Upper lobe of right lung (tissue), 1 donor: ENCODE results near the gene CORO2A. TPM values are rescaled to one million over a fixed set of nuclear protein-coding genes. Genes with fewer than 3 reads are reported as not detected.
"Not testable (repeated sequence)": the region's sequence is repeated elsewhere in the genome, so short reads cannot be mapped to it uniquely, and the experiment has no call there.

ENCODE experiments used
- ATAC-seq: fragments of 200-7000 bp; cut with Tn5 transposase; one replicate; pipeline ENCODE4 v1.9.1; 2020; ENCODE audit warnings: mild to moderate bottlenecking, moderate library complexity
- DNase-seq: peaks from one replicate; pipeline ENCODE4 v3.0.0-alpha.2; 2020
- H3K27ac ChIP-seq: fragments of 200-600 bp; one replicate; pipeline ENCODE4 v1.8.0; 2022
- H3K27me3 ChIP-seq: fragments of 200-600 bp; one replicate; pipeline ENCODE4 v1.8.0; 2022; ENCODE audit warnings: mild to moderate bottlenecking
- H3K36me3 ChIP-seq: fragments of 200-600 bp; one replicate; pipeline ENCODE4 v1.8.0; 2022
- H3K4me1 ChIP-seq: fragments of 200-600 bp; one replicate; pipeline ENCODE4 v1.8.0; 2022
- H3K4me3 ChIP-seq: fragments of 200-600 bp; one replicate; pipeline ENCODE4 v1.8.0; 2022; ENCODE audit warnings: mild to moderate bottlenecking
- H3K9me3 ChIP-seq: fragments of 200-600 bp; one replicate; pipeline ENCODE4 v1.8.0; 2022
- intact Hi-C: fragments of 100-400 bp; cut with DNase I; formaldehyde crosslinking; loops from one replicate; pipeline ENCODE4 v1.11.0; 2022
- total RNA-seq: library from RNA; stranded (reverse); fragmentation: NEBNext Ultra II Directional; extraction: Animal tissue kit (Norgen Biotek cat#: 25700); gene quantifications from one replicate; pipeline ENCODE4 v1.2.1, GENCODE V29; 2021
- TF ChIP-seq, protein P1 (sequence below): fragments of 200-600 bp; IDR thresholded peaks from one replicate; pipeline ENCODE4 v1.8.0; 2022; ENCODE audit warnings: antibody characterized with exemption
- donor health status: DM: no; HTN: yes; CAD: no; lungs with severe emphysema.

Gene CORO2A
- total RNA-seq, 1 donor from 2014 or later = 20.0 TPM

DNA sequence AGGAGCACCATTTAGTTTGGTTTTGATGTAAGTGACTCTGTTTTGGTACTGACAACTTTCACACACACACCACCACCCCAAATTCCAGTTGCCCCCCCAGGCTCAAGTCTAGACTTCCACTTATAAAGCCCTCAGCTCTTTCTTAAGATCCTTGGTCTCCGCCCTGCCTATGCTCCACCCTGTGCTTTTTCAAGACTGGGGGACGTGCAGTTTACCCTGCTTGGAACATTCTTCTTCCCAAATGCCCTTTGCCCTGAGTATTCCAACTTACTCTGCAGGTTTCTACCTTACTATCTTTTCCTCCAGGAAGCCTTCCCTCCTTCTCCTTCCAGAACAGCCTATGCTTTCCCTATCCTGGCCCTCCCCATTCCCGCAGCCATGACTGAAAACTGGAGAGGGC is 72.0 kb downstream of the CORO2A start:
- peak; percentile 41 for ATAC-seq
- peak overlapping the region; percentile 59 for H3K27ac ChIP-seq
- TF ChIP-seq, protein P1, sequence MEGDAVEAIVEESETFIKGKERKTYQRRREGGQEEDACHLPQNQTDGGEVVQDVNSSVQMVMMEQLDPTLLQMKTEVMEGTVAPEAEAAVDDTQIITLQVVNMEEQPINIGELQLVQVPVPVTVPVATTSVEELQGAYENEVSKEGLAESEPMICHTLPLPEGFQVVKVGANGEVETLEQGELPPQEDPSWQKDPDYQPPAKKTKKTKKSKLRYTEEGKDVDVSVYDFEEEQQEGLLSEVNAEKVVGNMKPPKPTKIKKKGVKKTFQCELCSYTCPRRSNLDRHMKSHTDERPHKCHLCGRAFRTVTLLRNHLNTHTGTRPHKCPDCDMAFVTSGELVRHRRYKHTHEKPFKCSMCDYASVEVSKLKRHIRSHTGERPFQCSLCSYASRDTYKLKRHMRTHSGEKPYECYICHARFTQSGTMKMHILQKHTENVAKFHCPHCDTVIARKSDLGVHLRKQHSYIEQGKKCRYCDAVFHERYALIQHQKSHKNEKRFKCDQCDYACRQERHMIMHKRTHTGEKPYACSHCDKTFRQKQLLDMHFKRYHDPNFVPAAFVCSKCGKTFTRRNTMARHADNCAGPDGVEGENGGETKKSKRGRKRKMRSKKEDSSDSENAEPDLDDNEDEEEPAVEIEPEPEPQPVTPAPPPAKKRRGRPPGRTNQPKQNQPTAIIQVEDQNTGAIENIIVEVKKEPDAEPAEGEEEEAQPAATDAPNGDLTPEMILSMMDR = no peak
- H3K27me3 ChIP-seq = no peaks in the 10 kb centered on the region
- H3K4me1 ChIP-seq = peaks cover 15% of the 10 kb centered on the region
- H3K9me3 ChIP-seq = no peaks in the 10 kb centered on the region
- no peak overlapping the region for H3K4me3 ChIP-seq
- no peak for DNase-seq
- H3K36me3 ChIP-seq = no peaks in the 10 kb centered on the region
- intact Hi-C loops = no loop called here

GRCh38 chr9:98118640-98119601 is 73.5 kb downstream of the CORO2A start, which contains the start of gene TRIM14:
Gene TRIM14, minus strand, starts transcription at chr9:98119222. Its CDS starts 34 bp downstream, at chr9:98119188.
- intact Hi-C loops = no loop called here
- DNase-seq (peak; percentile 93), ATAC-seq (peak; percentile 91)
- peaks cover 15% of the 10 kb centered on the region for H3K4me1 ChIP-seq
- H3K36me3 ChIP-seq = no peaks in the 10 kb centered on the region
- no peaks in the 10 kb centered on the region for H3K27me3 ChIP-seq
- H3K27ac ChIP-seq = peak within 1 kb of the TSS; percentile 84
- H3K4me3 ChIP-seq = peak within 1 kb of the TSS; percentile 86
- H3K9me3 ChIP-seq = no peaks in the 10 kb centered on the region
- TF ChIP-seq, protein P1 = peak; percentile 11

DNA sequence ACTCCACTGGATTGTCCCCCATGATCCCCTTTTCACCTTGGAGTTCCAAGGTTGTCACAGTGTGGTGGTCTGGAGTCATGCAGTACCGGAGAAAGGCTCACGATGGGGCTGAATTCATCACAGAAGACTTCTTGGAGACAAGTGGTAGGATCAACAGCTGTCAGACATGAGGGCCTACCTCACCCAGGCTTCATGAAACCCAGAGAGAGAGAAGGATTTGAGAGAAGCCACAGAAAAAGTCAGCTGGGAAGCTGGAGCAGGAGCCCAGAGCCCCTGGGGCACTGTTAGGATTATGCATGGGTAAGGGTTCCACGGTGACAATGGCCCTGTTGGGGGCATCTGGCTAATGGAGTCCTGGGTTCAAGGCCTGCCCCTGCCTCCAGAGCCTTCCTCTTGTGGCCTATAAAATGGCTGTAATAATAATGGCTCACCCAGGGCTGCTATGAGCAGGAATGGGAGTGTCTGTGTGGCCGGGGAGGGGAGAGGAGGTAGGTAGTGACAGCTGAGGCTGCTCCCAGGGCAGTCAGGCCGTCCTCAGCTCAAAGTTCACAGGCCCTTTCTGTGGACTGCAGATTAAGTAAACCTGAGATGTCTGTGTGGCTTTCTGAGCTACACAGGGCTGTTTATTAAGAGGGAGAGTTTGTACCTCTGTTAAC is 74.3 kb downstream of the CORO2A start:
- intact Hi-C loops = no loop called here
- no peak for DNase-seq
- Histone ChIP-seq H3K4me3 (peak overlapping the region; percentile 86), H3K36me3 (no peaks in the 10 kb centered on the region), H3K27me3 (no peaks in the 10 kb centered on the region), H3K9me3 (no peaks in the 10 kb centered on the region), H3K27ac (peak overlapping the region; percentile 84), H3K4me1 (peaks cover 15% of the 10 kb centered on the region)
- TF ChIP-seq, protein P1 = peak; percentile 23
- peak; percentile 47 for ATAC-seq

DNA sequence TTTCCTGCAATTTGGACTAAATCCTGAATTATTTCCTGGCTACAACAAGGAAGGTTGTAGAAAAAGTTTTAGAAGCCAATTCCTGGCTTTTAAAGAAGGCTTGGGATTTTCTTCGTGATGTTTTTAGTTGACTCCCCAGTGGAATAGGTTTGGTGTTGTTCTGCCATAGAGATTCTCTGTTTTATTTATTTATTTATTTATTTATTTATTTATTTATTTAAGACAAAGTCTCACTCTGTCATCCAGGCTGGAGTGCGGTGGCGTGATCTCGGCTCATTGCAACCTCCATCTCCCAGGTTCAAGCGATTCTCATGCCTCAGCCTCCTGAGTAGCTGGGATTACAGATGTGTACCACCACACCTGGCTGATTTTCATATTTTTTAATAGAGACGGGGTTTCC is 75.3 kb downstream of the CORO2A start:
- ATAC-seq, H3K27ac ChIP-seq, H3K36me3 ChIP-seq, H3K27me3 ChIP-seq, H3K9me3 ChIP-seq, intact Hi-C loops: not testable (repeated sequence)
- DNase-seq = peak; percentile 28
- peaks cover 15% of the 10 kb centered on the region for H3K4me1 ChIP-seq
- H3K4me3 ChIP-seq = peak overlapping the region; percentile 86

DNA sequence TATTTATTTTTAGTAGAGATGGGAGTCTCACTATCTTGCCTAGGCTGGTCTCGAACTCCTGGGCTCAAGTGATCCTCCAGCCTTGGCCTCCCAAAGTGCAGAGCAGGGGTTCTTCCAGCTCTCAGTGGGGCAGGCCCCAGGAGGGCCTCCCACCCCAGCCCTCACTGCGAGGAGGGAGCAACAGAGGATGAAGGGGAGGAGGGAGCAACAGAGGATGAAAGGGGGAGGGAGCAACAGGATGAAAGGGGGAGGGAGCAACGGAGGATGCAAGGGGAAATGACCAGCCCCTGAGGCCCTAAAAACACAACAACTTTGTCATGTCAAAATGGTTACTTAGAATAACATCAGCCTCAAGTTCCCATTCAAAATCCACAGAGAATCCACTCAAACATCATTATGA is 83.4 kb downstream of the CORO2A start:
- Histone ChIP-seq H3K4me3 (no peak overlapping the region), H3K27me3 (no peaks in the 10 kb centered on the region), H3K9me3 (no peaks in the 10 kb centered on the region), H3K4me1 (peaks cover 11% of the 10 kb centered on the region), H3K27ac (peak overlapping the region; percentile 55), H3K36me3 (no peaks in the 10 kb centered on the region)
- TF ChIP-seq, protein P1 = no peak
- DNase-seq (no peak), ATAC-seq (no peak)
- intact Hi-C loops = no loop called here

DNA sequence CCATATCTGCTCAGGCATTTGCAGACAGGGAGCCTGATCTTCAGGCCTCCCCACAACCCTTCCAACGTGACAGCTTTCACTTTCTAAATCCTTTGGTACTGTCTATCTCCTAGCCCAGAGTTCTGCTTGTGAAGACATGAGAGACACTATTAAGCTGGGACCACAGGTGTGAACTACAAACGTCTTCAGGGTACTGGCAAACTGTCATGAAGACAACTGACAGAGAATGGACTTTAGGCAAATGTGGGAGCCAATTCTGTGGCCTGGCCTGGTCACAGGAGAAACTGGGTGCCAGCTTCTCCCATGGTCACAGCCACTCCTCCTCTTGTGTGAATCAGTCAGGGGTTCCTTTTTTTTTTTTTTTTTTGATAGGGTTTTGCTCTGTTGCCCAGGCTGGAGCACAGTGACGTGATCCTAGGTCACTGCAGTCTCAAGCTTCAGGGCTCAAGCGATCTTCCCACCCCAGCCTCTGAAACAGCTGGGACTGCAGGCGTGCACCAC is 83.9 kb downstream of the CORO2A start:
- Histone ChIP-seq H3K4me3 (no peak overlapping the region), H3K27ac (peak overlapping the region; percentile 55)
- no peak for DNase-seq

More for the DNA sequence above, 83.9 kb downstream of the CORO2A start:
- no peaks in the 10 kb centered on the region for H3K27me3 ChIP-seq
- TF ChIP-seq, protein P1 = no peak
- peaks cover 11% of the 10 kb centered on the region for H3K4me1 ChIP-seq
- ATAC-seq = peak; percentile 69
- no peaks in the 10 kb centered on the region for H3K9me3 ChIP-seq
- H3K36me3 ChIP-seq = no peaks in the 10 kb centered on the region
- intact Hi-C loops = no loop called here
